ENCODE data around the gene NOS3.
"Not testable (repeated sequence)": the region's sequence is repeated elsewhere in the genome, so short reads cannot be mapped to it uniquely, and the experiment has no call there.

Gene NOS3

GRCh38 chr7:151028948-151029501, 38.2 kb downstream of the NOS3 start:
- peak overlapping the region; percentile 75 for H3K27ac ChIP-seq
- no peak for DNase-seq (ENCODE audit: low read depth, low spot score)

GRCh38 chr7:151031011-151031410, 40.2 kb downstream of the NOS3 start:
- DNase-seq (ENCODE audit: low read depth, low spot score): no peak
- H3K27ac ChIP-seq: no peak overlapping the region

GRCh38 chr7:151032936-151033863, 42.4 kb downstream of the NOS3 start:
- H3K27ac ChIP-seq: no peak overlapping the region
- DNase-seq (ENCODE audit: low read depth, low spot score): no peak

GRCh38 chr7:151033864-151034249, 43.0 kb downstream of the NOS3 start:
- DNase-seq (ENCODE audit: low read depth, low spot score): no peak
- no peak overlapping the region for H3K27ac ChIP-seq

- no peak for DNase-seq (ENCODE audit: low read depth, low spot score)
- no peak overlapping the region for H3K27ac ChIP-seq
These were observed 43.7 kb downstream of the NOS3 start for GRCh38 chr7:151034312-151035025.

GRCh38 chr7:151035026-151035717, 44.4 kb downstream of the NOS3 start:
- H3K27ac ChIP-seq: no peak overlapping the region
- DNase-seq (ENCODE audit: low read depth, low spot score): no peak

- no peak for DNase-seq (ENCODE audit: low read depth, low spot score)
- H3K27ac ChIP-seq: no peak overlapping the region
These were observed 45.1 kb downstream of the NOS3 start for GRCh38 chr7:151035902-151036301.

- peak overlapping the region; percentile 6 for H3K27ac ChIP-seq
- no peak for DNase-seq (ENCODE audit: low read depth, low spot score)
These were observed 48.4 kb downstream of the NOS3 start for GRCh38 chr7:151038951-151039849.

GRCh38 chr7:151039850-151040548, 49.2 kb downstream of the NOS3 start:
- H3K27ac ChIP-seq: no peak overlapping the region

GRCh38 chr7:151040616-151041375, 50.0 kb downstream of the NOS3 start:
- no peak for DNase-seq (ENCODE audit: low read depth, low spot score)
- no peak overlapping the region for H3K27ac ChIP-seq

More at GRCh38 chr7:151039850-151040548, 49.2 kb downstream of the NOS3 start:
- no peak for DNase-seq (ENCODE audit: low read depth, low spot score)

- not testable (repeated sequence) for H3K27ac ChIP-seq; DNase-seq (ENCODE audit: low read depth, low spot score)
These were observed 52.6 kb downstream of the NOS3 start for GRCh38 chr7:151043449-151043848.

- DNase-seq (ENCODE audit: low read depth, low spot score): no peak
- no peak overlapping the region for H3K27ac ChIP-seq
These were observed 53.1 kb downstream of the NOS3 start for GRCh38 chr7:151043959-151044358.

- DNase-seq (ENCODE audit: low read depth, low spot score): no peak
- H3K27ac ChIP-seq: no peak overlapping the region
These were observed 54.4 kb downstream of the NOS3 start for GRCh38 chr7:151045262-151045661.

GRCh38 chr7:151045967-151046366, 55.1 kb downstream of the NOS3 start:
- DNase-seq (ENCODE audit: low read depth, low spot score): no peak
- H3K27ac ChIP-seq: no peak overlapping the region

- no peak overlapping the region for H3K27ac ChIP-seq
- no peak for DNase-seq (ENCODE audit: low read depth, low spot score)
These were observed 56.1 kb downstream of the NOS3 start for GRCh38 chr7:151046603-151047573.

- H3K27ac ChIP-seq: no peak within 1 kb of the TSS
- DNase-seq (ENCODE audit: low read depth, low spot score): no peak
These were observed 57.4 kb downstream of the NOS3 start, which contains the start of gene ASIC3 for GRCh38 chr7:151047976-151048815. ASIC3 (plus strand) TSS chr7:151048531; CDS start chr7:151048886, 355 bp downstream.

Measured in epithelial cell of prostate (primary cell).